GM12875 (cell line): ENCODE measurements around the gene CAMK2D.

Experiments
- H3K4me3 ChIP-seq: one replicate; pipeline ENCODE4 v1.5.1; 2011; ENCODE audit warnings: low read depth, low read length, control low read depth
- CTCF ChIP-seq: IDR thresholded peaks from 2 replicates; pipeline ENCODE4 v1.5.1; 2011; ENCODE audit warnings: low read depth, mild to moderate bottlenecking, control low read depth, inconsistent platforms, low read length, moderate library complexity, borderline replicate concordance; ENCODE audit not compliant: insufficient read depth

Gene CAMK2D

GRCh38 chr4:113469023-113469390 lies 292.5 kb downstream of the CAMK2D start:
- TF ChIP-seq CTCF = no peak
- no peak overlapping the region for H3K4me3 ChIP-seq

GRCh38 chr4:113468165-113469022 lies 293.1 kb downstream of the CAMK2D start:
- no peak overlapping the region for H3K4me3 ChIP-seq
- TF ChIP-seq CTCF = no peak

GRCh38 chr4:113467581-113467980 lies 294.0 kb downstream of the CAMK2D start:
- H3K4me3 ChIP-seq = no peak overlapping the region
- TF ChIP-seq CTCF = no peak

- H3K4me3 ChIP-seq = no peak overlapping the region
- no peak for TF ChIP-seq CTCF
Observed at GRCh38 chr4:113462286-113462685, 299.3 kb downstream of the CAMK2D start.

GRCh38 chr4:113461281-113461680 lies 300.3 kb downstream of the CAMK2D start:
- no peak for TF ChIP-seq CTCF
- no peak overlapping the region for H3K4me3 ChIP-seq

GRCh38 chr4:113457886-113458285 lies 303.7 kb downstream of the CAMK2D start:
- TF ChIP-seq CTCF = no peak
- no peak overlapping the region for H3K4me3 ChIP-seq

GRCh38 chr4:113457121-113457520 lies 304.4 kb downstream of the CAMK2D start:
- TF ChIP-seq CTCF = no peak
- no peak overlapping the region for H3K4me3 ChIP-seq
